Activated CD8-positive, alpha-beta memory T cell treated with anti-CD3 and anti-CD28 coated beads, Interleukin-2, amount 50 U/mL, for 24 hours (primary cell): ENCODE measurements around the gene DAZAP1.

Experiments
- DNase-seq: peaks from one replicate; pipeline ENCODE4 v3.0.0-alpha.2; 2020; ENCODE audit errors: extremely low read depth

The DAZAP1 gene

DNA sequence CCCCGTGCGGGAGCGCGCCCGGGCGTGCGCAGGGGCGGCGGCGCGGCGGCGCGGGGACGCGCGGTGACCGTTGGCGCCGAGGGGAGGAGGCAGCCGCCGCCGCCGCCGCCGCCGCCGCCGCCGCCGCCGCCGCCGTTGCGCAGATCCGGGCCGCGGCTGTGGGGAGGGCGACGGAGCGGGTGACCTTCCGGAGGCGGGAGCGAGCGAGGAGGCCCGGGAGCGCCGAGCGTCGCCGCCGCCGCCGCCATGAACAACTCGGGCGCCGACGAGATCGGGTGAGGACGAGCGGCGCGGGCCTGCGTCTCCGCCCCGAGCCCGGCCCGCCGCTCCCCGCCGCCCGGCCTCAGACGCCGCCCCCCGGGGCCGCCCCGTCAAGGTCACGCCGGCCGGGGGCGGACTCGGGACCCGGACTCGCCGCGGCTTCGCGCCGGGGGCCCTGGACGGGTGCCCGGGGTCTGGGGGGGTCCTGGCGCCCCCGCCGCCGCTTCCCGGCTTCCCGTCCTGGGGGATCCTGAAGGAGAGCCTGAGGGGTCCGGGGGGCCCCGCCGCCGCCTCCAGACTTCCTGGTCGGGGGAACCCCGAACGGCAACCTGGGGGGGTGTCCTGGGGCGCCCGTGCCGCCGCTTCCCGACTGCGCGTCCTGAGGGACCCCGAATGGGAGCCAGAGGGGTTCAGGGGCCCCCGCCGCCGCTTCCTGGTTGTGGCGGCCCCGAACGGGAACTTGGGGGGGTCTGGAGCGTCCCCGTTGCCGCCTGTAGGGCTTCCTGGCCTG lies at the start of gene DAZAP1:
TSS of gene DAZAP1 (plus strand) at position 59 of the 772 bp plus-strand sequence. CDS start at position 247, 188 bp downstream.
- DNase-seq, result no peak

DNA sequence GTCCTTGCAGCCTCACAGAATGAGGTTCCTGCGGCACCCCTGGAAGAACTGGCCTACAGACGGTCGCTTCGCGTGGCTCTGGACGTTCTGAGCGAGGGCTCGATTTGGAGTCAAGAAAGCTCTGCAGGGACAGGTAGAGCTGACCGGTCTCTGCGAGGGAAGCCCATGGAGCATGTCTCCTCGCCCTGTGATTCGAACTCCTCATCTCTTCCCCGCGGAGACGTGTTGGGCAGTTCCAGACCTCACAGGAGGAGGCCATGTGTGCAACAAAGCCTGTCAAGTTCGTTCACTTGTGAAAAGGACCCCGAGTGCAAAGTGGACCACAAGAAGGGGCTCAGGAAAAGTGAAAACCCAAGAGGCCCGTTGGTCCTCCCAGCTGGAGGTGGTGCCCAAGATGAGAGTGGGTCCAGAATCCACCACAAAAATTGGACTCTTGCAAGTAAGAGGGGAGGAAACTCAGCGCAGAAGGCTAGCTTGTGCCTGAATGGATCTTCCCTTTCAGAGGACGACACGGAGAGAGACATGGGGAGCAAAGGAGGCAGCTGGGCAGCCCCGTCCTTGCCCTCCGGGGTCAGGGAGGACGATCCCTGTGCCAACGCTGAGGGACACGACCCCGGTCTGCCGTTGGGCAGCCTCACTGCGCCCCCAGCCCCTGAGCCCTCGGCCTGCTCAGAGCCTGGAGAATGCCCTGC lies 47.1 kb upstream of the DAZAP1 start:
- DNase-seq, result no peak

DNA sequence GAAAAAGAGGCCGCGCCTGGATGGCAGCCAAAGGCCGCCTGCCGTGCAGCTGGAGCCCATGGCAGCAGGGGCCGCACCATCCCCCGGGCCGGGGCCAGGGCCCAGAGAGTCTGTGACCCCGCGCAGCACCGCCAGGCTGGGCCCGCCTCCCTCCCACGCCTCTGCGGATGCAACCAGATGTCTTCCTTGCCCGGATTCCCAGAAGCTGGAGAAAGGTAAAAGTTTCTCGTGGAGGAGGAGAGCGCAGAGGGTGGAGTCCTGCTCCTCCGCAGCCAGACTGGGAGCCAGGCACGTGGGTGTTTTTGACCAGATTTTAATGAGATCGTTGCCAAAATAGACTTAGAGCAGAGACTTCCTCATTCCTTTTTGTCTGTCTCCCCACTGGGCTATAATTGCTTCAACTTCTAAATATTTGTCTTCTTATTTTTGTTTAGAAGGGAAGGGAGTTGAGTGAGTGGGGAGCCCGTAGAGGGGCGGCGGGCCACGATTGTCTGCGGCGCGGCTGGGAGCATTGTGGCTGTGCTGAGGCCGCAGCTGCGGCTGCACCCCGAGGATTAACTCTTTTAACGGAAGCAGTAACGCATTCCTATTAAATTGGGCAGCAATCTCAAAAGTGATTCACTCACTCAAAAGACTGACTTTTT lies 46.4 kb upstream of the DAZAP1 start:
- DNase-seq, result no peak

DNA sequence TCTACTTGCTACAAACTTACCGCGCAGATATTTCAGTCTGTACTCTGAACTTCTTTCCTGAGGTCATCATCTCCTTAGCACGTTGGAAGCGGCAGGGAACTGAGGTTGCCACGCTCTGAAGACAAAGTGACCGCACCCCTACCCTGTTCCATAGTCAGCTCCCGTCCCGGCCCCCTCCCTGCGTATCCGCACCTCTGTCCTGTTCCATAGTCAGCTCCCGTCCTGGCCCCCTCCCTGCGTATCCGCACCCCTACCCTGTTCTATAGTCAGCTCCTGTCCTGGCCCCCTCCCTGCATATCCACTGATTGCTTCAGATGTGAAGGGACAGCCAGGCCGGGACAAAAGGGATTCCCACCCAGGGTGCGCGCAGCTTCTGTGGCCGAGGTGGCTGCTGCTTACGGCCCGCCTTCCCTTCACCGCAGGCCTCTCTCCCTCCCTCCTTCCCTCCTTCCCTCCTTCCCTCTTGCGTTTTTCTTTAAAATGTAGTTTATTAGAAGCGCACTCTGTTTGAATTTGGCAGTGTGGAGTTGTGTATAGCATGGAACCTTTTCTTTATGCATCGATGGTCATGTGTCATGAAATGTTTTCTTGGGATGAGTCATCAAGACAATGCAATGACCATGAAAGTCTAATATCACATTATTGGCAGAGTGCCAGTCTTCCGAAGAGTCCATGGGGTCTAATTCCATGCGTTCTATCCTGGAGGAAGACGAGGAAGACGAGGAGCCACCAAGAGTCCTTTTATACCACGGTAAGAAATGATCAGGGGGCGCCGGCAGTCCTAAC lies 45.6 kb upstream of the DAZAP1 start:
- DNase-seq, result no peak

DNA sequence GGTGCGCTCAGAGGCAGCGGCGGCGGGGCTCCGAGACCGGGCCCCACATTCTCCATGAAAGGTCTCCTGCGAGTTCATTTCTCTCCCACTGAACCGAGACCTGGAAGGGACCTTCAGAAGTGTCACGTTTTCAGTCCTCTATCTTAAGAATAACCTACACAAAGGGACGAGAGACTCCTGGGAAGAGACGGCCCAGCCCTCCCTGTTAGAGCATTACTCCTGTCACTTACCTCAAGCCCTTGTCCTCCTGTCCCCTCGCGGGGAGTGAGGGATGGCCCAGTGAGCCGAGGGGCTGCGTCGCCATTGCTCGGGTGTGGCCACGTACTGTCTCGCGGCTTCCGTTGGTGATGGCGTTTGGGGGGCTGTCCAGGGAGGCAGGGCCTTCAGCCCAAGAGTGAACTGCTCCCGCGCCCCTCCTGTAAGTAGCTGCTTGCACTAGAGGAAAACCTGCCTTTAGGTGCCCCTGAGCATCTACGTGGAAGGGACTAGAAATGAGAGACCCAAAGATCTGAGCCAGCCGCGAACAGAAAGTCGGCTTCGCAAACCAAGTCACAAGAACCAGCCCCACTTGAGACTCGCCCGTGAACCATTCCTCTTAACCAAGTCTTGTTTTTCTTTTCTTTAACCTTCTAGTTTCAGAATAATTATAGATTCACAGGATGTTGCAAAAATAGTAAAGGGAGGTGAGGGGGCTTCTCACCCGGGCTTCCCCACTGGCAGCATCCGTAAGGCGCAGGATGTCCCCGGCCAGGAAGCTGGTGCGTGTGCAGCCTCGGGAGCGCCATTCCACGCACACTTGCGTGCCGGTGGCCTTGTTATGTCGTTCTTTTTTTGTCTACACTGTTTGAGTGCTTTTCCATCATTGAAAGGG lies 44.8 kb upstream of the DAZAP1 start:
- DNase-seq, result no peak

DNA sequence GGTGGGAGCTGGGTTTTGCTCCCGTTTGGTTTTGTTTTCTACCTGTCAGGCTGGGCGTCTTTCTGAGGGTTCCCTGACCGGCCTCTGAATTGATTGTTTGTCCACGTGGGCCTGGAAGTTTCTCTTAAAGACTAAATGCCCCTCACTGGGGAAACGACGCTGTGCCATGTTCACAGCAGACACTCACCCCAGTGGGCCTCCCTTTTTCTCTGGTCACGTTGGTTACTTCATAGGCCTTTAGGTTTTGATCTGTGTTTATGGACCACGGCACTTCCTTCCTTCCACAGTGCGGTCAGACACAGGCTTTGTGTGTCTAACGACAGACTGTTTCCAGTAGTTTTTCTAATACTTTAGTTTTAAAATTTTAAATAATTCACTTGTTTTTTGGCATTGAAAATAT lies 43.8 kb upstream of the DAZAP1 start:
- DNase-seq, result no peak

DNA sequence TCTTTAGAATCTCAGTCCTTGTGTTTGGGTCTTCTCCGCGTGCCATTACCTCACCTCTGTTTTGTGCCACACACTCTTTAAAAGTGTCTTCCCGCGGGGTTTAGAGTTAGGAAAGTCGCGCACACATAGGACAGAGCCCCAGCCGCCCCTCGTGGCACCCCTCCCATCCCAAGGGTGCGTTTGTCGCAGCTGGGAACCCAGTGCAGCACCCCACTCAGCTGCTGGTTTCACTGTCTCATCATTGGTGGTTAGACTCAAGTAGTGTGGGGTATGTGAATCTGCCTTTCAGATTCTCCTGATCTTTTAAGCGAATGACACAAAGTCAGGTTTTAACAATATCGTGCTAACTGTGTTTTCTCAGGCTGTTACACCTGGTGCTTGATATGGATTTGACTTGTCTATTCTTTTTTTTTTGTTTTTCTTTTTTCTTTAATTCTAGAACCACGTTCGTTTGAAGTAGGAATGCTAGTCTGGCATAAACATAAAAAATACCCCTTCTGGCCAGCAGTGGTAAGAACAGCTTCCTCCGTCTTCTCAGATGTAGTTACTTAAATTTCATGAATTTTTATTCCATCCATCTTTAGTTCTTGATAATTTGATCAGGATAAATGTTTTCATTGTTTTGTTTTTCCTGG lies 43.2 kb upstream of the DAZAP1 start:
- DNase-seq, result no peak

DNA sequence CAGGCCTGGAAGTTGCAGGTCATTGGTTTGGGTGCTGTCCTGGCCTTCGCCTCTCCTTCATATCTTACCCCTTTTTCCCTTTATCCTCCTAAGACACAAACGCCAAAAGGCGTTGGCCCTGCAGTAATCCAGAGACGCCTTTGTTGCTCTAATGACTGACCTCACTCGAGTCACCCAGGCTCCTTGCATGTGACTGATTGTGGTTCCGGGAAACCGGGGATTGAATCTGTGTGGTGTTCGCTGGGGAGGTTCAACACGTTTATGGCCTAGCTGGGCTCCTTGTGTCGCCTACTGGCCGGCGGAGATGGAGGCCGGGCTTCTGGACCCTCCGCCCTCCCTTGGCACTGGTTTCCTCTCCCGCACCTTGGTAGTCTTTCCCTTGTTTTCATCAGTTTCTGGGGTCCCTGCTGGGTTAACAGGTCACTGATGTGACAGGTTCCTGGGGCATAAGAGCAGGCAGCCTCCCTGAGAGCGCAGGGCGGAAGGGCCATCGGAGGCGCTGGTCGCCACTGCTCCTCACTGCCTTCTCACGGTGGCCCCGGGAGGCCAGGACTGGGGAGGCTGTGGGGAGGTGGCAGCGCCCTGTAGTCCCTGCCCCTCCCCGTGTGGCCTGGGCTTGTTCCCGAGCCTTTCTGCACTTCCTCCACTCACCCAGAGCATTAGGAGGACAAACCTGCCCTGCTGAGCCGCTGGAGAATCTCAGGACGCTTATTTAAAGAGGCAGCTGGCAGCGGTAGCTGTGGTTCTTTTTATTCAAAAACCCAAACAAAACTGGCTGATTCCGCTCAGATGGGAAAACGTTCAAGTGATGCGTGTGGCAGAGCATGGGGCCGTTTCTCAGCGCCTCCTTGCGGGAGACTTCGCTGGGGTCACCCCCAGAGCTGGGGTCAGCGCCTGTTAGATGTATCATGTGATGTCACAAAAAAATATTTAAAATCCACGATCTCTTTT lies 41.8 kb upstream of the DAZAP1 start:
- no peak for DNase-seq

DNA sequence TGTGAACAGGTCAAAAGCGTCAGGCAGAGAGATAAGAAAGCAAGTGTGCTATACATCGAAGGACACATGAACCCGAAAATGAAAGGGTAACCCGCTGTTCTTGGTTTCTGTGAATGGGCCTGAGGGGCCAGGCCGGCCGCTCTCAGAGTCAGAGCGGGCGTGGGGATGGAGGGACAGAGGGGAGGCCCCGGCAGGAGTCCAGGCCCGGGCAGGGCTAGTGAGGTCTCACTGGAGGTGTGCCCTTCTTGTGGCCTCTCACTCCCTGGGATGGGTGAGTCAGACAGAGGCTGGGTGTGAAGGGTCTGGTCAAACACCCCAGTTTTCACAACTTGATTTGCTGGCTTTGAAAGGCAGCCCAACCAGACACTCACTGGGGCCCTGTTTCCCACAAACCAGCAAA lies 41.1 kb upstream of the DAZAP1 start:
- no peak for DNase-seq

DNA sequence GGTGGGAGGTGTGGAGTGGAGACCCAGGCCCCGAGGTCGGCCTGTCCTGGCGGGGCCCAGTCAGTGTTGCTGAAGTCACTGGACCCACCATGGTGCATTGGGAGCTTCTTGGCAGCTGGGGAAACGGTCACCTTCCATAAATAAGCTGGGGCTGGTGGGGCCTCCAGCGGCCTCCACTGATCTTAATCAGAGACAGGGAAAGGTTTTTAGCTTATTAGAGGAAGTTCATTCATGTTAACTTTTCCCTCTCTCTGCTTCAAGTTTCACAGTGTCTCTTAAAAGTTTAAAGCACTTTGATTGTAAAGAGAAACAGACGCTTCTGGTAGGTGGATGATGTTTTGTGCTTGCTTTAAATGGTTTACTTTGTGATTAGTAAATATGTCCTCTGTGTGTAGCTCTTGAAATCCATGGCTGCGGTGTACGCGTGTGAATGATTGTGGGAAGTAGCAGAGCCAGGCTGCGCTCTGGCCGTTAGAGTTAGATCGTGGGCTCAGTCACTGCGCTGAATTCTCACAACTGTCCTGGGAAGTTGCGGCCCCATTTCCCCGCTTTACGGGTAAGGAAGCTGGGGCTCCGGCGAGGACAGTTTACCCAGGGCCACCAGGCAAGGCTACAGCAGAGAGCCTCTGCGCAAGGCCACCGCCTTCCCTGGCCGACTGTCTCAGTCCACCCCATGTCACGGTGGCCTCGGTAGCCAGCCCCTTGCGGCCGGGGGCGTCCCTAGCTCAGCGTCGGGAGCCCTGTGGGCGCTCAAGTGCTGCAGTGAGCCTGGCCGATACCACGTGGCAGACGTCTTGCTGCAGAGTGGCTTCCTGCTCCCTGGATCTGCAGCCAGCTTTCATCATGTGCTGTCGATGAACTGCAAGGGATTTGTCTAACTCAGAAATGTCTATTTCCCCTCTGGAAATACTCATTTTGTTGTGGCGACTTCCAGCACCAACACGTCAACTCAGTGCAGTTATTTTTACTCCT lies 40.2 kb upstream of the DAZAP1 start:
- no peak for DNase-seq

DNA sequence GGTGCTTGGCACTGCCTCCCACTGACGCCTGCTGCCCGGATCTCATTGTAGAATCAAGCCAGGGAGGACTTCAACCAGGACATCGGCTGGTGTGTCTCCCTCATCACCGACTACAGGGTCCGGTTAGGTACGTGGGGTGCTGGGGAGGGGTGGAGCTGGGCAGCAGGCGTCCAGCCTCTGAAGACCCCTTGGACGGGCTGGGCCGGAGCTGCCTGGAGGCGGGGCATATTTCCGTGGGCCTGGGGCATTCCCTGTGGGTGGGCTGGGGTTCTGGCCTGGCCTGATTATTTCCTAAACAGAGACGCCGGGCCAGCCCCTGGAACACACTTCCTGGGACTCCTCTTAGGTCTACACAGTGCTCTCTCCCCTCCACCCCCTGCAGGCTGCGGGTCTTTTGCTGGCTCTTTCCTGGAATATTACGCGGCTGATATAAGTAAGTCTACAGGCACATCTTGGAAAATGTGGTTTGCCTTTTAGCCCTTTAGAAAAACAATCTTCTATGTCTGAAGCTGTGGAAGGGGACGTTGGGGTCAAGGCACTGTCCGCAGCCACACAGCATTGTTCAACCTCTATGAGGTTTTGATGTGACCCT lies 38.1 kb upstream of the DAZAP1 start:
- no peak for DNase-seq

DNA sequence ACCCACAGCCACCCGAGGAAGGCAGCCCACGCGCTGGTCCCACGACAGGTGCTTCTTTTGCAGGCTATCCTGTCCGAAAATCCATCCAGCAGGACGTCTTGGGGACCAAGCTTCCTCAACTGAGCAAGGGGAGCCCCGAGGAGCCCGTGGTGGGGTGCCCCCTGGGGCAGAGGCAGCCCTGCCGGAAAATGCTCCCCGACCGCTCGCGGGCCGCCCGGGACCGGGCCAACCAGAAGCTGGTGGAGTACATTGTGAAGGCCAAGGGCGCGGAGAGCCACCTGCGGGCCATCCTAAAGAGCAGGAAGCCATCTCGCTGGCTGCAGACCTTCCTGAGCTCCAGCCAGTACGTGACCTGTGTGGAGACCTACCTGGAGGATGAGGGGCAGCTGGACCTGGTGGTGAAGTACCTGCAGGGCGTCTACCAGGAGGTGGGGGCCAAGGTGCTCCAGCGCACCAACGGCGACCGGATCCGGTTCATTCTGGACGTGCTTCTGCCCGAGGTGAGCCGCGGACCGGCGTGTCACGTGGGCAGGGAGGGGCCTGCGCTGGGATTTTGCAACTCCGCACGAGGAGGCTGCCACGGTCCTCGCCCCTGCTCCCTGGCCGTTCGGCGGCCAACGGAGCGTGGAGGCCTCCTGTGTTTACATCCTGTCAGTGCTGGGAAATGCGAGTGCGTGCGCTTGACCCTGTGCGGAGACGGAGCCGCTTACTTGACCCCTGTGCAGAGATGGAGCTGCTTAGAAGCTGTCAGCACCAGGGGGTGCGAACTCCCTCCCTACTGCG lies 36.6 kb upstream of the DAZAP1 start:
- DNase-seq, result no peak

DNA sequence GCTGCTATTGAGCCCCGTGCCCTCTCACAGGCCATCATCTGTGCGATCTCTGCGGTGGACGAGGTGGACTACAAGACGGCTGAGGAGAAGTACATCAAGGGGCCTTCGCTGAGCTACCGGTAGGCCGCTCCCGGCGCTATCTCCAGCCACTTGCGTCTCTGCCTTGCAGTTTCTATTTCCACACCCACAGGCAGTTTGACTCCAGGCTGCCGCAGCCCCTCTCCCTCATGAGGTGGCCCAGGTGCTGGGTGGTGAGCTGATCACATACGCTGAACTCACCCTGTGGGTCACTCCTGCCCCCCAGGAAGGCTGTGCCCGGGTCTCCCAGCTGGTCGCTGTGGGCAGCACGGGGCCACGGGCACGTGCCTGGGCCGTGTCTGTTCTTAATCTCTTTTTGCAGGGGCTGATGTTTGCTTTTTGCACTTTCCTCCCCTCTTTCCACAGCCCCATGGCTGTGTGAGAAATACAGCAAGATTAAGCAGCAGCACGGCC lies 34.3 kb upstream of the DAZAP1 start:
- DNase-seq, result no peak

DNA sequence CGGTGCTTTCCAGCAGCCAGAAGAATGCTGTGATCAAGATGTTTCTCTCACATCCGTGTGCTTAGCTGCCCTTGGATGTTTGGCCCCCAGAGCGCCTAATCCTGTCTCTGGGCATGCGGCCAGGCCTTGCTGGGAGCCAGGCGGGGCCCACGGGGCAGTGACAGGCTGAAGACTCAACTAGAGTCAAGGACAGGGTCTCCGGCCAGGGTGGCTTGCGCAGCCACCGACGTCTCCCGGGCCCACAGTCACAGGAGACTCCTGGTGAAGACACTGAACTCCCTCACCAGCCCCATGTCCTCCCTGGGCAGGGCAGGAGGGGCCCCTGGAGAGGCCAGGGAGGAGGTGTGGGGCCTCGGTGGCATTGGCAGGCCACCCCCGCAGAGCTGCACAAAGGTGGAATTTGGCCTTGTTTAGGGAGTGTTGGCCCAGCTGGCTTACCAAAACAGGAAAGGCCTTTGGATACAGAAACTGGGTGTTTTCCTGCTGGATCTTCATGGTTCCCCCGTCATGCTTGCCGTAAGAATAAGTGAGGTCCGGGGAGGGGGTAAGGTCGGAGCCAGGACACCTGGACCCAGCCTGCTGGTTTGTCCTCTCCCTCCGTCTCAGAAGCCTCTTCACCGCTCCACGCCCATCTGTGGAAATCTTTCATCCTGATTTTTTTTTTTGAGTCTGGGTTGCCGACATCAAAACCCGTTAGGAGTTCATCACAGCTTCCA lies 33.7 kb upstream of the DAZAP1 start:
- no peak for DNase-seq

DNA sequence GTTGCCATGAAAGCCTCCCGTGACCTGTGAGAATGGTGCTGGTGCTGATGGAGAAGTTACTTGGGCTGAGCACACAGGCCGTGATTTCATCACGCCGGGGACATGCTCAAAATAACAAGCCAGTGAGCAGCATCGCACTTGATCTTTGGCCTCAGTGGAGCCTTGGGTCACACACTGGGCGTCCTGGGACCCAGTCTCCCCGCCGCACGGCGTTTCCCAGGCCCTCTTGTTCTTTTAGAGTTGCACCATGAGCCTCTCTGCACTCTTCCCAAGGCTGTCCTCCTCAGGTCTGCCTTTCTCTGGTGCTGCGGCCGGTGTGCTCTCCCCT lies 33.2 kb upstream of the DAZAP1 start:
- no peak for DNase-seq

DNA sequence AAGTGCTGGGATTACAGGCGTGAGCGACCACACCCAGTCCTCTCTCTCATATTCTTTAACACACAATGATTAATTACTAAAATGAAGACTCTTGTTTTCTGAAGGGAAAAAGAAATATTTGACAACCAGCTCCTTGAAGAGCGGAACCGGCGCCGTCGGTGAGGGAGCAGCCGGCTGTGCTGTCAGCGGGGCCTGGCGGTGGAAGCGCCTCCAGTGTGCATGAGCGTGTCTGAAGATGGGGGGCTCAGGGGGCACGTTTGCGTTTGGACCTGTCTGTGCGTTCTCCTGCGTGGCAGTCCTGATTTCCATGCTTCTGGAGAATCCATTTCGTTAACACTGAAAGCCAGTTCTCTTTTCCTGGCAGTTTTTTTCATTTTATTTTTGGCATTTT lies 31.0 kb upstream of the DAZAP1 start:
- no peak for DNase-seq
